ENCODE results near the gene HNRNPL.
A peak's percentile ranks its signal among the peaks of the same experiment; 100 is the strongest.
"Not testable (repeated sequence)": the region's sequence is repeated elsewhere in the genome, so short reads cannot be mapped to it uniquely, and the experiment has no call there.

HNRNPL gene

GRCh38 chr19:38869160-38869835 lies 19.5 kb upstream of the HNRNPL start:
- DNase-seq: peak; percentile 32

- DNase-seq: no peak
Measured at GRCh38 chr19:38868551-38868950, 18.8 kb upstream of the HNRNPL start.

GRCh38 chr19:38867171-38867780 lies 17.5 kb upstream of the HNRNPL start:
- DNase-seq: no peak

GRCh38 chr19:38862321-38863059 lies 12.7 kb upstream of the HNRNPL start:
- DNase-seq: no peak

GRCh38 chr19:38861368-38861767 lies 11.6 kb upstream of the HNRNPL start:
- DNase-seq: no peak

- not testable (repeated sequence) for DNase-seq
Measured at GRCh38 chr19:38859631-38860204, 9.9 kb upstream of the HNRNPL start.

GRCh38 chr19:38856813-38857212 lies 7.0 kb upstream of the HNRNPL start:
- no peak for DNase-seq

GRCh38 chr19:38855751-38856150 lies 6.0 kb upstream of the HNRNPL start:
- not testable (repeated sequence) for DNase-seq

GRCh38 chr19:38854961-38855360 lies 5.2 kb upstream of the HNRNPL start:
- DNase-seq: not testable (repeated sequence)

- DNase-seq: no peak
Measured at GRCh38 chr19:38853214-38853613, 3.4 kb upstream of the HNRNPL start.

GRCh38 chr19:38852231-38853044 lies 2.7 kb upstream of the HNRNPL start:
- peak; percentile 69 for DNase-seq

GRCh38 chr19:38851622-38852230 lies 1.9 kb upstream of the HNRNPL start:
- peak; percentile 92 for DNase-seq

GRCh38 chr19:38850976-38851621 lies 1.3 kb upstream of the HNRNPL start:
- peak; percentile 55 for DNase-seq

- no peak for DNase-seq
Measured at GRCh38 chr19:38850436-38850975, 720 bp upstream of the HNRNPL start.

- peak; percentile 98 for DNase-seq
Measured at GRCh38 chr19:38849147-38849859, 483 bp downstream of the HNRNPL start.

GRCh38 chr19:38848299-38849146 lies 1.3 kb downstream of the HNRNPL start:
- DNase-seq: no peak

GRCh38 chr19:38846097-38846496 lies 3.7 kb downstream of the HNRNPL start:
- DNase-seq: no peak

GRCh38 chr19:38845374-38846024 lies 4.3 kb downstream of the HNRNPL start:
- no peak for DNase-seq

- DNase-seq: no peak
Measured at GRCh38 chr19:38844093-38844686, 5.6 kb downstream of the HNRNPL start.

All from CD4-positive, alpha-beta T cell treated with Interleukin-21 for 1 hour (primary cell).